Mesenchymal stem cell (in vitro differentiated cells and primary cell): ENCODE data around the gene CSRNP3.

Source experiments
- DNase-seq: peaks from one replicate; pipeline ENCODE4 v3.0.0-alpha.2; 2013
- H2AFZ ChIP-seq: one replicate; pipeline ENCODE4 v1.6.1; 2013; ENCODE audit warnings: low read depth, mild to moderate bottlenecking, control low read depth, inconsistent platforms, low read length, moderate library complexity
- H2AK5ac ChIP-seq: 2 replicates; pipeline ENCODE4 v1.6.1; 2013; ENCODE audit warnings: low read length, moderate library complexity, mild to moderate bottlenecking, inconsistent platforms; ENCODE audit not compliant: severe bottlenecking
- H2BK120ac ChIP-seq: one replicate; pipeline ENCODE4 v1.6.1; 2013; ENCODE audit warnings: low read depth, mild to moderate bottlenecking, inconsistent platforms, low read length, moderate library complexity
- H2BK12ac ChIP-seq, 2 experiments: one replicate each; pipeline ENCODE4 v1.6.1; 2013; ENCODE audit warnings: inconsistent platforms in 2 of 2, low read length in 2 of 2, mild to moderate bottlenecking in 2 of 2, moderate library complexity in 2 of 2, control low read depth in 1 of 2
- H2BK15ac ChIP-seq: one replicate; pipeline ENCODE4 v1.6.1; 2013; ENCODE audit warnings: mild to moderate bottlenecking, low read depth, inconsistent platforms; ENCODE audit not compliant: poor library complexity, severe bottlenecking
- H2BK5ac ChIP-seq: 2 replicates; pipeline ENCODE4 v1.6.1; 2013; ENCODE audit warnings: low read depth, mild to moderate bottlenecking, low read length, control low read depth, inconsistent platforms; ENCODE audit not compliant: poor library complexity, severe bottlenecking
- H3K14ac ChIP-seq, 2 experiments: one replicate each; pipeline ENCODE4 v1.6.1; 2013; ENCODE audit warnings: inconsistent platforms in 2 of 2, low read length in 2 of 2, control low read depth in 1 of 2, mild to moderate bottlenecking in 1 of 2, moderate library complexity in 1 of 2
- H3K18ac ChIP-seq, 2 experiments: one replicate each; pipeline ENCODE4 v1.6.1; 2013; ENCODE audit warnings: inconsistent platforms in 2 of 2, low read length in 2 of 2, control low read depth in 1 of 2, low read depth in 1 of 2, mild to moderate bottlenecking in 1 of 2
- H3K23ac ChIP-seq, 2 experiments: one replicate each; pipeline ENCODE4 v1.6.1; 2013; ENCODE audit warnings: inconsistent platforms in 2 of 2, low read length in 2 of 2, mild to moderate bottlenecking in 2 of 2, moderate library complexity in 2 of 2, control low read depth in 1 of 2
- H3K27ac ChIP-seq: 2 replicates; pipeline ENCODE4 v1.5.1; 2013; ENCODE audit warnings: mild to moderate bottlenecking, moderate library complexity, low read length, control low read depth, inconsistent platforms; ENCODE audit not compliant: poor library complexity, severe bottlenecking
- H3K27me3 ChIP-seq, 2 experiments: 2 replicates each; pipeline versions ENCODE4 v1.6.1 to v1.7.0; 2013; ENCODE audit warnings: low read length in 2 of 2, mild to moderate bottlenecking in 2 of 2, moderate library complexity in 2 of 2, control low read depth in 1 of 2, inconsistent platforms in 1 of 2; ENCODE audit not compliant: control insufficient read depth in 1 of 2, insufficient read depth in 1 of 2
- H3K36me3 ChIP-seq, 2 experiments: 2 replicates each; pipeline versions ENCODE4 v1.6.1 to v1.7.0; 2013; ENCODE audit warnings: low read length in 2 of 2, control low read depth in 1 of 2, inconsistent platforms in 1 of 2, low read depth in 1 of 2, mild to moderate bottlenecking in 1 of 2; ENCODE audit not compliant: insufficient read depth in 2 of 2, control insufficient read depth in 1 of 2
- H3K4ac ChIP-seq, 2 experiments: one replicate each; pipeline ENCODE4 v1.6.1; 2013; ENCODE audit warnings: inconsistent platforms in 2 of 2, low read length in 2 of 2, mild to moderate bottlenecking in 2 of 2, moderate library complexity in 2 of 2, control low read depth in 1 of 2, low read depth in 1 of 2
- H3K4me1 ChIP-seq: 2 replicates; pipeline ENCODE4 v1.6.1; 2013; ENCODE audit warnings: low read depth, low read length, control low read depth; ENCODE audit not compliant: control insufficient read depth, insufficient read depth
- H3K4me2 ChIP-seq: 2 replicates; pipeline ENCODE4 v1.6.1; 2013; ENCODE audit warnings: low read length, mild to moderate bottlenecking, inconsistent platforms; ENCODE audit not compliant: poor library complexity, severe bottlenecking
- H3K4me3 ChIP-seq, 2 experiments: 2 replicates each; pipeline versions ENCODE4 v1.5.1 to v1.7.0; 2013; ENCODE audit warnings: low read length in 2 of 2, mild to moderate bottlenecking in 2 of 2, control low read depth in 1 of 2, low read depth in 1 of 2; ENCODE audit not compliant: insufficient read depth in 1 of 2
- H3K79me1 ChIP-seq: replicated peaks from 2 replicates; pipeline ENCODE4 v1.6.1; 2013; ENCODE audit warnings: mild to moderate bottlenecking, control low read depth, low read length, inconsistent platforms; ENCODE audit not compliant: poor library complexity, severe bottlenecking
- H3K9ac ChIP-seq: 2 replicates; pipeline ENCODE4 v1.7.0; 2013; ENCODE audit warnings: mild to moderate bottlenecking, low read length, moderate library complexity
- H3K9me3 ChIP-seq: 2 replicates; pipeline ENCODE4 v1.7.0; 2013; ENCODE audit warnings: mild to moderate bottlenecking, low read length; ENCODE audit not compliant: control insufficient read depth
- H4K8ac ChIP-seq: one replicate; pipeline ENCODE4 v1.6.1; 2013; ENCODE audit warnings: inconsistent platforms, mild to moderate bottlenecking, low read length, moderate library complexity
- H4K91ac ChIP-seq: one replicate; pipeline ENCODE4 v1.6.1; 2013; ENCODE audit warnings: mild to moderate bottlenecking, low read length, inconsistent platforms
- WGBS: methylation state at CpG from one replicate; pipeline ENCODE4 v1.1.7; 2013; ENCODE audit warnings: mixed read lengths; 5-methylcytosine and 5-hydroxymethylcytosine counted together

Gene CSRNP3

DNA sequence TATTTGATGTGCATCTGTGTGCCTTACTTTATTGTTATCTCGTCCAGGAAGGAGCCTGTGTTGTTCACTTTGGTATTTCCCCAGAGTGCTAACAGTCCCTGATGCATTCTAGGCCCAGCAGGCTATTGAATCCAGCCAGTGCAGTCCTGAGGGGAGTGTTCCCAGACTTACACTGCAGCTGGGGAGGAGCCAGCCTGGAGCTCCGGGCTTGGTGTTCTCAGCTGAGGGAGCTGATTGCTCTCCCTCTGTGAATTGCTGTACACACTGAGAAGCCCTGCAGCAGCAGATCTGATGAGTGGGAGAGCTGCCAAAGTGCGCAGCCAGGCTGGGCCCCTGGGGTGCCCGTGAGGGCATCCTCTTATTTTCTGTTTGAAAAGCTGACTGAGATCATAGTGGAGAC lies 165.4 kb downstream of the CSRNP3 start:
- no peak overlapping the region for H3K4ac ChIP-seq
- H2AK5ac ChIP-seq: no peak overlapping the region
- H3K9ac ChIP-seq: no peak overlapping the region
- H3K36me3 ChIP-seq: no peaks in the 10 kb centered on the region
- no peak overlapping the region for H3K4me2 ChIP-seq
- H2BK15ac ChIP-seq: no peak overlapping the region
- peak overlapping the region; percentile 87 for H3K27ac ChIP-seq
- no peak overlapping the region for H3K4me3 ChIP-seq
- H2BK120ac ChIP-seq: no peak overlapping the region
- H2BK12ac ChIP-seq: no peak overlapping the region
- H3K9me3 ChIP-seq: no peaks in the 10 kb centered on the region
- no peak overlapping the region for H2BK5ac ChIP-seq
- 3% methylated on average over 2 of the region's 4 CpGs for WGBS
- no peaks in the 10 kb centered on the region for H3K79me1 ChIP-seq
- H3K18ac ChIP-seq: no peak overlapping the region
- no peak overlapping the region for H3K14ac ChIP-seq
- H3K27me3 ChIP-seq: no peaks in the 10 kb centered on the region
- H4K8ac ChIP-seq: peak overlapping the region; percentile 75
- no peak overlapping the region for H4K91ac ChIP-seq
- peak; percentile 61 for DNase-seq
- no peak overlapping the region for H2AFZ ChIP-seq
- H3K23ac ChIP-seq: no peak overlapping the region
- peaks cover 1% of the 10 kb centered on the region for H3K4me1 ChIP-seq

DNA sequence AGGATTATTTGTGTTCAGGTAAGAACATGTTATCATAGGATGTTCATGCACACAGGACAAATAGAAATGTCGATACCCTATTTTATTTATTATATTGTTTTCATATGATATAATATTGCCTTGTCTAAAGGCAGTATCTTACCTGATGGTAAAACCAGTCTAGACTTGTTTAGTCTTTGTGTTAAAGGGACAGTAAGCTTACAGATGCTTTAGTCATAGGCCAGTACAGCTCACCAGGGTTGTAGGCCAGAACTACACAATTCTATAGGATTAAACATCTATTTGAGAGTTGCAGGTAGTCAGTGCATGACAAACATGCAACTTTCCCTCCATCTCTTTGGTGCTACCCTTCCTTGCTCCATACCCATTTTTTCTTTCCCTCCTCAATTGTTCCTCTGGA lies 166.0 kb downstream of the CSRNP3 start:
- no peak overlapping the region for H3K4me2 ChIP-seq
- no peak overlapping the region for H2BK12ac ChIP-seq
- no peak overlapping the region for H3K4me3 ChIP-seq
- no peak overlapping the region for H2AFZ ChIP-seq
- no peaks in the 10 kb centered on the region for H3K27me3 ChIP-seq
- no peaks in the 10 kb centered on the region for H3K79me1 ChIP-seq
- no peaks in the 10 kb centered on the region for H3K9me3 ChIP-seq
- no CpG with 5 or more reads among the region's 1 CpG for WGBS
- no peak overlapping the region for H2AK5ac ChIP-seq
- H3K4me1 ChIP-seq: peaks cover 1% of the 10 kb centered on the region
- H2BK15ac ChIP-seq: no peak overlapping the region
- H2BK5ac ChIP-seq: no peak overlapping the region
- no peak overlapping the region for H2BK120ac ChIP-seq
- H3K4ac ChIP-seq: no peak overlapping the region
- no peak overlapping the region for H4K8ac ChIP-seq
- H3K23ac ChIP-seq: no peak overlapping the region
- H3K18ac ChIP-seq: no peak overlapping the region
- DNase-seq: no peak
- no peak overlapping the region for H4K91ac ChIP-seq
- no peak overlapping the region for H3K9ac ChIP-seq
- H3K36me3 ChIP-seq: no peaks in the 10 kb centered on the region
- H3K27ac ChIP-seq: peak overlapping the region; percentile 87
- no peak overlapping the region for H3K14ac ChIP-seq

DNA sequence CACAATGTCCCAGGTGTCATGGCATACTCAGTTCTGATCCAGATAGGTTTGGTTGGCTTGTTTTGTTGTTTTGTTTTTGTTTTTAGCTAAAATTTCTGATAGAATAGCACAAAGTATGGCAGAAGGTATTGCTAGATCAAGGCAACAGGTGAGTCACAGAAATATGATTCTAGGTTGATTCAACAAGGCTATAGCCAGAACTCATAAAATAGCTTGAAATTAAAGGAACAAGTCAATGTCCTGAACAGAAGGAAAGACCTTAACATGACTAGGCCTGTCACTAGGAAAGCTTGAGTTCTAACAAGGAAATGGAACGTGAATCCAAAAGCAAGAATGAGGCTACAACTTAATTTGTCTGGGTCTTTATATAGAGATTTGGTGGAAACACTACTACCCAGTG lies 167.5 kb downstream of the CSRNP3 start:
- Histone ChIP-seq H3K27ac (no peak overlapping the region), H3K14ac (no peak overlapping the region), H3K79me1 (no peaks in the 10 kb centered on the region), H3K36me3 (no peaks in the 10 kb centered on the region), H3K18ac (no peak overlapping the region), H4K8ac (no peak overlapping the region), H3K4me2 (no peak overlapping the region), H3K4ac (no peak overlapping the region), H2BK120ac (no peak overlapping the region), H3K9ac (no peak overlapping the region), H2BK12ac (no peak overlapping the region), H4K91ac (no peak overlapping the region), H2BK5ac (no peak overlapping the region), H3K9me3 (no peaks in the 10 kb centered on the region), H2AFZ (no peak overlapping the region), H3K4me1 (peaks cover 1% of the 10 kb centered on the region), H3K4me3 (no peak overlapping the region), H2BK15ac (no peak overlapping the region), H3K27me3 (no peaks in the 10 kb centered on the region), H2AK5ac (no peak overlapping the region), H3K23ac (no peak overlapping the region)
- no peak for DNase-seq
- 88% methylated on average over 1 of the region's 1 CpG for WGBS

DNA sequence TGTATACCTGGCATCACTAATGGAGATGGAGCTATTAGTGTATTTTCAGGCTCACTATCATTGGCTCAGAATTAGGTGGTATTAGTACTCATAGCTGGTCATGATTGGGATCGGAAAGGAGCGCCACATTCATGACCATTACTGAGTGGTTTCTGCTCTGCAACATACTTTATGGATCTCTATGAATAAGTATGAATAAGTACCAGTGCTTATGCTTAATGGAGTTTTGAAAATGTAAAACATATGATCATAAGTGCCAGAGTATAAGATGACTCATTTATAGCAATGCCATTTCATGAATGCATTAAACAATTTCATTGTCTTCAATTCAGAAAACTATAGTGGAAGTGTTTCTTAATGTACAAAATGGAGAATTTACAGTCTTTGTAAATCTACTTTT lies 167.9 kb downstream of the CSRNP3 start:
- Histone ChIP-seq H2BK5ac (no peak overlapping the region), H3K4me3 (no peak overlapping the region), H2AK5ac (no peak overlapping the region), H2BK15ac (no peak overlapping the region), H4K91ac (no peak overlapping the region), H3K23ac (no peak overlapping the region), H4K8ac (no peak overlapping the region), H3K27me3 (no peaks in the 10 kb centered on the region), H3K18ac (no peak overlapping the region), H3K4me1 (peaks cover 1% of the 10 kb centered on the region), H3K36me3 (no peaks in the 10 kb centered on the region), H2BK120ac (no peak overlapping the region), H3K27ac (no peak overlapping the region), H3K79me1 (no peaks in the 10 kb centered on the region), H2AFZ (no peak overlapping the region), H3K4me2 (no peak overlapping the region), H2BK12ac (no peak overlapping the region), H3K14ac (no peak overlapping the region), H3K9ac (no peak overlapping the region), H3K9me3 (no peaks in the 10 kb centered on the region), H3K4ac (no peak overlapping the region)
- no peak for DNase-seq
- 100% methylated on average over 2 of the region's 2 CpGs for WGBS
